Non-pigmented ciliary epithelial cell (primary cell): ENCODE results near the gene SAMD10.
"Not testable (repeated sequence)": the region's sequence is repeated elsewhere in the genome, so short reads cannot be mapped to it uniquely, and the experiment has no call there.

Experiments used
- DNase-seq: peaks from one replicate; pipeline ENCODE4 v3.0.0-alpha.2; 2010; ENCODE audit warnings: low read depth

Gene SAMD10

DNA sequence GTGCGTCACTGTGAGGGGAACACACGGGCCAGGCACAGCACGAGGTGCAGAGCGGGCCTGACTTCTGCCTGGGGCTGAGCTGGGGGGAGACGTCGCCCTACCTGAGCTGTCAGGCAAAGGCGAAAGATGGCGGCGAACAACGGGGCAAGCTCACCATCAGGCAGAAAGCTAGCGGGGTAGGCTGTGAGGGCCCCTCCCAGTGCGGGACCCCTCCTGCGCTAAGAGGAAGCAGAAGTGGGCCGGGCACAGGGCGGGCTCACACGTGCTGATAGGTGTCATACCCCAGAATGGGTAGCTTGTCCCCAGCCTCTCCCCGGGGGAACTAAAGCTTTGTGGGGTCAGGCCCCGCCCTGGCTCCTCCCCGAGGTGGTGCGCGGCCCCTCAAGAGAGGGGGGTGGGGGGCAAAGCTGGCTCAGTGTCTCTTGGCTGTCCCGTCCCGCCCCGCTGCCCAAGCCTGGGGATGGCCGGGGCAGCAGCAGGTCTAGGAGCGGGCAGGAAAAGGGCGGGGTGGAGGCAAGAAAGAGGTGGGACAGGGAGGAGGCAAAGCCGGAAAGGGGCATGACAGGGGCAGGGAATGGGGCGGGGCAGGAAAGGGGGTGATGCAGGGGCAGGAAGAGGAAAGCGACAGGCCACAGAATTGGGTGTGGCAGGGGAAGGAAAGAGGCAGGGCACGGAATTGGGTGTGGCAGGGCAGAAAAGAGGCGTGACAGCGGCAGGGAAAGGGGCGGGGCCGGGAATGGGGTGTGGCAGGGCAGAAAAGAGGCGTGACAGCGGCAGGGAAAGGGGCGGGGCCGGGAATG is 38.0 kb downstream of the SAMD10 start:
- no peak for DNase-seq

DNA sequence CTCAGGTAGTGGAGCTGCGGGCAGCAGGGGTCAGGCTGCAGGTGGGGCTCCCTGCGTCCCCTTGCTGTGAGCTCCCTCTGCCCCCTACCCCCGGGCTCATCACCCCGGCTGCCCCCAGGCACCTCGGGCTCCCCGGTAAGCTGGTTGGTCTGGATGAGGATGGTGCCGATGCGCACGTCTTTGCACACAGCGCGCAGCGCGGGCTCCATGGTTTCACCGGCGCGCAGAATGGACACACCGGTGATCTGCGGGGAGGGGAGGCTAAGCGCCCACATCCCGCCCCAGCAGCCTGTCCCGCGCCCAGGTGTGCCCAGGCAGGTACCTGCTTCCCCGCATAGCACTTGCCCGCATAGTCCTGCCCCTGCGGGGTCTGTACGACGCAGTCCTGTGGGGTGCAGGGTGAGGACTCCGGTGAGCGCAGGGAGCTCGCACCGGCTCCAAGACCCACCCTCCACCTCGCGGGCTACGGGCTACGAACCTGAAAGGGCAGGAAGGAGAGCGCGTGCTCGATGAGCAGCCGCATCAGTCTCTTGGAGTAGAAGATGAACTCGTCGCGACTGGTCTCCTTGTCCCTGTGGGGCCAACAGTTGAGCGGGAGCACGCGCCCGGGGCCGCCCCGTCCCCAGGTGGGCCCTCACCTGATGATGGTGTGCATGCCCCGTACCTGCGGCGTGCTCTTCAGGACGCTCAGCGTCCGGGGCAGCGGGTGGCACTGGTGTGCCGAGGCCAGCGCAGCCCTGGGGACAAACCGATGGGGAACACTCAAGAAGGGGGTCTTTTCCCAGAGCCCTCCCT is 38.8 kb downstream of the SAMD10 start:
- DNase-seq, result no peak

DNA sequence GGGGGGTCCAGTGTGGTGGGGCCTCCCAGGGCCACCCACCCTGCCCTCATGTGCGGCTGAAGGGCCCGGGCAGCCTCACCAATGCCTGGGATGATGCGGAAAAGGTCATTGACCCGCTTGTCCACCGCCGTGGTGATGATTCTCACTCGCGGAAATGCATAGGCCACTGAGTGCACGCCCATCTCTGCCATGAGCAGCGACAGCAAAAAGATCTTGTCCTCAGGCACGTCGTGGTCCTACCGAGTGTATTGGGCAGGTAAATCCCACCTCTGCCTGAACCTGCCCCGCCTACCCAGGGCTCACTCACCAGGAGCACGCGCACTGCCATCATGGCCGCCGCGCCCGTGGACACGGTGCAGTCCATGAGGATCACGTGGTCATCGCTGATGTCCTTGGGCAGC is 39.4 kb downstream of the SAMD10 start:
- DNase-seq, result no peak

DNA sequence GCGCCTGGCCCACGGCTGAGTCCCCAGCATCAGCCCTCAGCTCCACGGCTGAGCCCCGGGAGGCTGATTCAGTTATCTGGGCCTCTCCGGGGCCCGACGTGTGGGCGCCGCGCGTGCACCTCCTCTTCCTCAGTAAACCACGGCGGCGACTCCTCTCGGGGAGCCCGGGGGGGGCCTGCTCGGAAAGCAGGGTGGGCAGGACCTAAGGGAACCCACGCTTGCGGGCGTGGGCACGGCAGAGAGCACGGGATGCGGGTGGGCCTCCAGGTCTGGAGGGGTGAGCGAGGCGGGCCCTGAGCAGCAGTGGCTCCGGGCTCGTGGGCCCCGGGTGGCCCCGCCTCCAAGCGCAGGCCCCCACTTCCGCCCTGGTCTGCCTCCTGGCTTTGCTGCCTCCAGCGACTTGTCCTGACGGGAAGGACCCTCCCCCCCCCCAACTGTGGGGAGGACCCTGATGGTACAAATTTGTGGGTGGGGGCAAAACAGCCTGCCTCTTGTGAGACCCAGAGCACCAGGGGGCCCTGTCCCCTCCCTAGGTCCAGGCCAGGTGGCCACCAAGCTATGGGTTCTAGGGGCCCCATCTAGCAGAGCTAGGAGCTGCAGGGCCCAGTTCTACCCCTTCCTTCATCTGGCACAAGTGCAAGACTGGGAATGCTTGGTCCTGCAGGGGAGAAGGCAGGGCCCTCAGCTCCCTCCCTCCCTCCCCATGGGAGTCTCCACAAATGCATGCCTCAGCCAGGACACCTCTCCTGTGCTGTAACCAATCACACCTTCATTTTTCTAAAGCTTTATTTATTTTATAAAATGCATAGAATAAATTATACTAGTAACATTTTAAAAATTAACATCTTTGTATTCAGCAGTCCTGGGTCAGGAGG is 40.1 kb downstream of the SAMD10 start:
- no peak for DNase-seq

DNA sequence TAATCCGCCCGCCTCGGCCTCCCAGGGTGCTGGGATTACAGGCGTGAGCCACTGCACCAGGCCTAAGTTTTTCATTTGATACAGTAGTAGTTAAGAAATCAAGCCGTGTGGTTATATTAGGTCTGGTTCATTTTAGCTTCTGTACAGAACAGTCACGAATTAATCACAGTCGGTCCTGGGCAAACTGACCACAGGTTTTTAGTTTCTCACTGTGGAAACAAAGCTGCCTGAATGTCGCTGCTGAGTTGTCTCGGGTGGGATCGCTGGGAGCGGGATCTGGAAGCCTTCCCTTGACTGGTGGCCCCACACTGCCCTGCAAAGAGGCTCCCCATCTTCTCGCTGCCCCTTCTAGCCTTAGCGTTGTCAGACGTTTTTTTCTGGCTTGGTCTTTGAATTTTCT is 41.8 kb downstream of the SAMD10 start:
- DNase-seq, result no peak

DNA sequence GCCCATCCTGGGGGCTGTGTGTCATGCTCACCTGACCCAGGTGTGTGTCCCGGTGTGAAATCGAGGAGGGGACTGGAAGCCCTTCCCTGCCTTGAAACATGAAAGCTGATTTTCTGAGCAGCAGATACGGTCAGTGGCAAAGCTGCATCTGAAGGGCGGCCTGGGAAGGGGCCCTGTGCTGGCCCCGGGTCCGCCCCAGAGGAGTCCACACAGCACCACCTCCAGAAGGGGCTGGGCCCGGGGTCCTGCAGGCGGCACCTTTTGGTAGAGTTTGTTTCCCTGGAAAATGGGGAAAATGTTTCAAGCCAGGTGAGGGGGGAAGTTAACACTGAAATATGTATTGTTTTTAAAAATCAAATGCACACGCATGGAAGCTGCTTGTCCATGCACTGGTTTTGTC is 44.0 kb downstream of the SAMD10 start:
- no peak for DNase-seq

DNA sequence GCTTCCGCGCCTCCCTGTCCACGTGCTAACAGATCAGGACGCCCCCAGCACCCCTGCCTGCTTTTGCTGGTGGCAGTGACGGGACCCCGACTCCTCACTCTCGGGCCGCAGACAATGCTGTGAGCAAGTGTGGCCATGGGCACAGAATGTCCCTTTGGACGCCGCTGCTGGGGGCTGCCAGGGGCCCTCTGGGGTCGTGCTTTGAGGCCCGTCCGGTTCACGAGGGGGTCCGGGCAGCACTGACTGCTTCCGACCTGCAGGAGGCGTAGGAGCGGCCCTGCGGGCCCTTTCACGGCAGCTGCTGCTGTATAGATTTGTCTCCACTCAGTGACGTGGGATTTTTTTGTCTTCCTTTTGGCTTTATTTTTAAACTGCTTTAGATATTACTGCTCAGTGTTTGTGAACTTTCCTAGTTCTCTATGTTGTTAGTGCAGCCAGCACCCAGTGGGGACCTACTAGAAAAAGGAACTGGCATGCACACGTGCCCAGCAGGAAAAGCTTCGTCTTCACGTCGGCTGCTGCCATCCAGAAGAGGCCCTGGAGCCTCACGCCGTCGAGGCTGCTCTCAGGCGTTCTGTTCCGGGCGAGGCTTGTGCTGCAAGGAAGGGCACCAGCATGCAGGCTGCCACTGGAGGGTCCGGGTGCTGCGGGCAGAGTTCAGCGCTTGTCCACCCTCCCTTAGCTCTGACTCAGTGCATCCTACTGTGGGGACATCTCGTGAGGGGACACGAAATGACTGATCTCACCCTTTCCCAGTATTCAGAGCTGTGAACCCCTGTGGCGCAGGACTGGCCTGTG is 45.0 kb downstream of the SAMD10 start:
- DNase-seq, result no peak

DNA sequence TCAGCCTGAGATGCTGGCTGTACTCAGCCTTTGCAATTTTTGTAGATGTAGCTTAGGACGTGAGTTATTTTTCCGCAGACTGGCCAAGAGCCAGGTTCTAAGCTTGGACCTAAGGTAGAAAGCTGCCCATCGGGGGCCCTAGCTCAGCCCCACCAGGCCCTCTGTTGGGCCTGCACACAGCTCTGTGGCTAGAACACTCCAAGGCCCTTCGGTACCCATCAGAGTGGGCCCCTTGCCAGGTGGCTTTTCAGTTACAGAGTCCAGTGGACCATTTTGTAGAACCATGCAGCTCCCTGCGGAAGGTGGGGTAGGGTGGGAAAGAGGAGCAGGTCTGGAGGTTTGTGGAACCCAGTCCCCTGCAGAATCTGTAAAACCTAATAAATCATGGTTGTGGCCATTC is 45.8 kb downstream of the SAMD10 start:
- DNase-seq, result no peak

DNA sequence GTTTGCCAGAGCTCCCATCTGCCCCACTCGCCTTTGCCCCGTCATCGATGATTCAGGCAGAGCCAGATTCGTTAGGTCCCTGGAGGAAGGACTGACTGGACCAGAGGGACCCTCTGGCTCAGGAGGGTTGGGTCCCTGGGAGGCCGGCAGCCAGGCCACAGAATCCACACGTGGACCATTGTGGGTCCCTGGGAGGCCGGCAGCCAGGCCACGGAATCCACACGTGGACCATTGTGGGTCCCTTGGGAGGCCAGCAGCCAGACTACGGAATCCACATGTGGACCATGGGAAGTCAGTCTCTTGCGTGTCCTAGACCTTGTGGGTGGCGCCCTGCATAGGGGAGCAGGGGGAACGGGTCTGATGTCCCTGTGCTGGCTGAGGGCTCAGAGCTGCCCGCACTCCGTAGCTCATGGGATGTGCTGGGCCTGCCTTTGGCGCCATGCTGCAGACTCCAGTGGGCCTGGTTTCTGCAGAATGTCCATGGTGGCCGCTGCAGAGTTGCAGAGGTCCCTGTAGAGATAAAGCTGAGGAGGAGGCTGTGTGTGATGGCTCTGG is 46.8 kb downstream of the SAMD10 start:
- DNase-seq, result no peak

DNA sequence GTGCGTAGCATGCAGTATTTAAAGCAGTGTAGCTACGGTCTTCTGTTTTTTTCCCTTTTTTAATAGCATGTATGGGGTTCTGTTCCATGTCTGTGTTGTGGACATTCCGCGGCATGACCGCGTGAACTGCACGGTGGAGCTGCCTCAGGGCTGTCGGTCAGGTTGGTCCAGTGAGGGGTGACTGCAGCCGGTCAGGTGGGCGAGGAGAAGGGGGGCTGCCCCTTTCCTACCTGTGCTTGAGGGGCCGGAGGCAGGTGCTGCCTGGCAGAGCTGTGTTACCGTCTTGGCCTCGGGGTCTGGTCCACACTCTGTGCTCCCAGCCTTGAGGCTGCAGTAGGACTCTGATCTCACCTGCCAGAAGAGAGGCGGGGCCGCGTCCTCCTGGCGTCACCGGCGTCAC is 47.7 kb downstream of the SAMD10 start:
- DNase-seq, result no peak

DNA sequence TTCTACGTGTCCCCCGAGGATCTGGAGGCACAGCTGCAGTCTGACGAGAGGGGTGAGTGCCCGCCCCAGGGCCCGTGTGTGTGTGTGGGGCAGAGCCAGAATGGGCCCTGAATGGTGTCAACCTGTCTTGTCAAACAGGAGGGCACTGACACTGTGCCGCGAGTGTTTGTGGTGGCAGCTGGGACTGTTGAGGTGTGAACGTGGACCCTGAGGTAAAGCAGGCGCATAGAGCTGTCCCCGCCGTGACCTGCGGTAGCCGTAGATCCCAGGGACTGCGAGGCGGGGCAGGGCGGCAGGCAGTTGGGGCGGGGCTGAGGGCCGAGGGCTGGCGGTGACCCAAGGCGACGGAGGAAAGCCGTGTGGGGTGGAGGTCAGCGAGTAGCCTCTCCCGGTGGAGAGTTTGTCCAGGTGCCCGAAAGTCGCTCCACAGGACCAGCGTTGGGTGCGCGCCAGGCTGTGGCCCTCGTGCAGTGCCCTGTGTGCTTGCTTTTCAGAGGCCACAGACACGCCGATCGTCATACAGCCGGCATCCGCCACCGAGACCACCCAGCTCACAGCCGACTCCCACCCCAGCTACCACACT is 48.4 kb downstream of the SAMD10 start:
- DNase-seq, result no peak

DNA sequence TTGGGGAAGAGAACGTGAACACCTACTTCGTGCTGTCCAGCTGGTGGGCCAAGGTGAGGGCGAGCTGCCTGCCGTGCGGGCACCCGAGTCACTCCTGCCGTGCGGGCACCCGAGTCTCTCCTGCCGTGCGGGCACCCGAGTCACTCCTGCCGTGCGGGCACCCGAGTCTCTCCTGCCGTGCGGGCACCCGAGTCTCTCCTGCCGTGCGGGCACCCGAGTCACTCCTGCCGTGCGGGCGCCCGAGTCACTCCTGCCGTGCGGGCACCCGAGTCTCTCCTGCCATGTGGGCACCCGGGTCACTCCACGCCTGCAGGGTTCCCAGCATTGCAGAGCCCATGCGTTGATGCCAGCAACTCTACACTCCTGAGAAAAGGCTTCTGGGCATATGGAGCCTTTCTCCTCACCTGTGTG is 50.0 kb downstream of the SAMD10 start:
- not testable (repeated sequence) for DNase-seq

DNA sequence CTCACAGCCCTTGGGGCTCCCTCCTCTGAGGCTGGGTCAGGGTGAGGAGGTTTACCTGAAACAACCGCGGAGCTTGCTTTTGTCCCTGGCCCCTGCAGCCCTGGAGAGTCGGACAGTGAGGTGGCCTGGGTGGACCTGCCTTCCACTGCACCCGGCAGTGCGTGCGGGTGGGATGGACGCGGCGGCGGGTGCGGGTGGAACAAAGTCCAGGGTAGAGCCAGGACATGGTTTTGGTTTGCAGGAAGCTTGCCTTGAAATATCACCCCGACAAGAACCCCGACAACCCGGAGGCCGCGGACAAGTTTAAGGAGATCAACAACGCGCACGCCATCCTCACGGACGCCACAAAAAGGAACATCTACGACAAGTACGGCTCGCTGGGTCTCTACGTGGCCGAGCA is 50.4 kb downstream of the SAMD10 start:
- no peak for DNase-seq

DNA sequence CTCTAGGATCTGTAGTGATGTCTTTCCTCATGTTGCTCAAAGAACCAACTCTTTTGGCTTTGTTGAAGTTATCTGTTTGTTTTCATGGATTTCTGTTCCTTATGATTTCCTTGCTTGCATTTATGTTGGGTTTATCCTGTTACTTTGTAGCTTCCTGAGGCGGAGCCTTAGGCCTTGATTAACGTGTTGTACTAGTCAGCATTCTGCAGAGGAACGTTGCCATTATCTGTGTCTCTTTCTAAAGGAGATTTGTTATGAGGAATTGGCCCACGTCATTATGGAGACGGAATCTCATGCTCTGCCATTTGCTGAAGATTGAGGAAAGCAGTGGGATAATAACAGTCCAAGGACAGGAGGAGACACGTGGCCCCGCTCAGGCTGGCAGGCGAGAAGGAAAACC is 53.1 kb downstream of the SAMD10 start:
- no peak for DNase-seq

DNA sequence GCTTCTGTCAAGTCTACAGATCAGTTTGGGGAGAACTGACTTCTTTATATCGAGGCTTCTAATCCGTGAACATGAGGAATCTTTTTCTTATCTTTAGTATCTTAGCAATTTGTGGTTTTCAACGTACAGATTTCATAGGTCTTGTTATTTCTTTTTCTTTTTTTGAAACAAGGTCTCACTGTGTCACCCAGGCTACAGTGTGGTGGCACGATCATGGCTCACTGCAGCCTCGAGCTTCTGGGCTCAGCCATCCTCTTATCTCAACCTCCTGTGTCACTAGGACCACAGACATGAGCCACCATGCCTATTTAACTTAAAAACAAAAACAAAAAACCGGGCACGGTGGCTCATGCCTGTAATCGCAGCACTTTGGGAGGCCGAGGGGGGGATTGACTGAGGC is 55.2 kb downstream of the SAMD10 start:
- no peak for DNase-seq
